NAMALWA (cell line): ENCODE measurements around the gene SCNN1A.

Source experiments
- DNase-seq: peaks from one replicate; pipeline ENCODE4 v3.0.0-alpha.2; 2015; ENCODE audit warnings: low spot score

Gene SCNN1A

DNA sequence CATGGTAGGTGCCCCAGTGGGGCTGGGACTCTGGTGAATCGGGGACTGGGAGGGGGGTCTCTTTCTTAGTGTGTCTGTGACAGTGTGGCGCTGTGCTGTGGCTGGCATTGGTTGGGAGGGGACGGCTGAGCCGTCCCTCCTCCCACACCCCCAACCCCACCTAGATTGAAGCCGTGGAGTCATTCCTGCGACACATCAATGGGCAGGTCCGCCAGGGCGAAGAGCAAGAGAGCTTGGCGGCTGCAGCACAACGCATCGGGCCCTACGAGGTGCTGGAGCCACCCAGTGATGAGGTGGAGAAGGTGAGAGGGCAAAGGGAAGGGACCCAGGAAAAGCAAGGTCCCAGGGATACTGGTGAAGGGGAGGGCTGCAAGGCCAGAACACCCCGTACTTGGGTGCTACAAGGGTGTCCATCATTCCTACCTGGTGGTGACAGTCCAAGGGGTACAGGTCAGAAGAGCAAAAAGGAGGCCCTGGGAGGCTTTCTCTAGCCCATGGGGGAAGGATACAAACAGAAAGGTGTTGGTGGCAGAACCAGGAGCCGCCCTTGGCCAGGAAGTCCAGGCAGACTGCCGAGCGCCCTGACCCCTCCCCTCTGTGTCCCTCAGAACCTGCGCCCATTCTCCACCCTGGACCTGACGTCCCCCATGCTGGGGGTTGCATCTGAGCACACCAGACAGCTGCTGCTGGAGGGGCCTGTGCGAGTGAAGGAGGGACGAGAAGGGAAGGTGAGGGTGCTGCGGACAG lies 57.5 kb downstream of the SCNN1A start:
- DNase-seq: no peak

GRCh38 chr12:6316921-6317692 lies 58.3 kb downstream of the SCNN1A start:
- no peak for DNase-seq

DNA sequence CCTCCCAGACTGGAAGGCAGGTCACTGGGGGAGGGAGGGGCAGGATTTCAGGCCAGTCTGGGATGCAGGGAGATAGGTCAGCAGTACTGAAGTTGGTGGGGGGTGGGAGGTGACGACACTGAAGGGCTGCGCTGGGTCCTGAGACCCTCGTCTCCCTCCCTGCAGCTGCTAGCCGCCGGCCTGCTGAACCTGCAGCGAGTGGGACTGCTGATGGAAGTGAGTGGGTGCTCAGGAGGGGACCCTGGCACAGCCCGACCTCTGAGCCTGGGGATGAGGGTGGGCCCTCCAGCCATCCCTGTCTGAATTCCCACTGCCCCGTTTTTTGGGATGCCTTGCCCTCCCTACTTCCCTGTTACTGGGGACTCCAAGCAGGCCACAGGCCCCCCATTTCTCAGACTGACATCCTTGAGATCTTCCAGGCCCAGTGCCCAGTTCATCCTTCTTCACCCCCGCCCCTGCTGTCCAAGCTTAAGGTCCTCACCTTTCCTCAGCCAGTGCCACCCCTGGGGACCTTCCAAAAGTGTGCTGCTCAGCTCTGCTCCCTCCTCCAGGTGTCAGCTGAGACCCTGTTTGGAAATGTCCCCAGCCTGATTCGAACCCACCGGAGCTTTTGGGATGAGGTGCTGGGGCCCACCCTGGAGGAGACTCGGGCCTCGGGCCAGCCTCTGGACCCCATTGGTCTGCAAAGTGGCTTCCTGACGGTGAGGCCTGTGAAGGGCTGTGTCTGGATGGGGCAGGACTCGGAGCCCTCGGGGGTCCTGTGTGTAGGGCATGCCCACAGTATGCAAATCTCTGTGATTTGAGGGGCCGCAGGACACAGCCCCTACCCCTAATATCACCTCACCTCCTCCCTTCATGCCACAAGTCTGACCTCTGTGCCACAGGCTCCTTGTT lies 59.4 kb downstream of the SCNN1A start:
- DNase-seq: no peak

GRCh38 chr12:6315184-6315583 lies 60.2 kb downstream of the SCNN1A start:
- DNase-seq: no peak

- no peak for DNase-seq
Measured at GRCh38 chr12:6314776-6315175, 60.6 kb downstream of the SCNN1A start.

DNA sequence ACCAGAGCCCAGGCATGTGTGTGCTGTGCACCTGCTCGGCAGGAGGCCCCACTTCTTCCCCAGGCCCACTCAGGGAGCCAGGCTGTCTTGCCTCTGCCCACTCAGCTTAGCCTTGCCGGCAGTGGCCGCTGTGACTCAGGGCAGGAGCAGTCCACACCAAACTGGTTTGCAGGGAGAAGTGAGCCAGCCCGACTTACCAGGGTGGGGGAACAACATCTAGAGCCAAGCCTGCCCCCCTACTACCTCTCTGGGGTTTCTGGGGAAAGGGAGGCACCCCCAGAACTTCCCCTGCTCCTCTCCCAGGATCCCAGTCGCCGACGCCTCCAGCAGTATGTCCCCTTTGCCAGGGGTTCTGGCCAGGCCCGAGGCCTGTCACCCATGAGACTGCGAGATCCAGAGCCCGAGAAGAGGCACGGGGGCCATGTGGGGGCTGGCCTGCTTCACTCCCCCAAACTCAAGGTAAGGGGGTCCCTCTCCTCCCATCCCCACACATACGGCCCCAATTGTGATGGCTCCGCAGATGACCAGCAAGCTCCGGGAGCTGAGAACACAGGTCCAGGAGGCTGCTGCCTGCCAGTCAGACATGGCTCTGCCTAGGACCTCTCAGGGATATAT lies 61.9 kb downstream of the SCNN1A start:
- DNase-seq: no peak

- no peak for DNase-seq
Measured at GRCh38 chr12:6312529-6313325, 62.6 kb downstream of the SCNN1A start.

- no peak for DNase-seq
Measured at GRCh38 chr12:6311822-6312528, 63.4 kb downstream of the SCNN1A start.

- no peak for DNase-seq
Measured at GRCh38 chr12:6310771-6311610, 64.4 kb downstream of the SCNN1A start.

DNA sequence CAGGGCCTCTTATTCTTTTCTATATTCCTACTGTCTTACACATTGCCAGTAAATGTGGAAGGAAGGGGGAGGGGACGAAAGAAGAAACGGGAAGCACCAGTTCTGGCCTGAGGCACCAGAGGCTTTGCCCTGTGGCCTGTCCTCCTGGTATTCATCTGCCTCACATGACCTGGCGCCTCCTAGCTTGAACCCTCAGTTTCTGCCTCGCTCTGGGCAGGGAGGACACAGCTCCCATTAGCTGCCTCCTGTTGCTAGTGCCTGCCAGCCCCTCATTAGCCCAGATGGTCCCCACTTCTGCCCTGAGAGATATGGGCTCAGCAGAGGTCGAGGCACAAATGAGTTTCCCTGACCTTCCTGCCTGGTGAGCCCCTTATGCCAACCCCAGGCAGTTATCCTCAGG lies 67.8 kb downstream of the SCNN1A start:
- no peak for DNase-seq

DNA sequence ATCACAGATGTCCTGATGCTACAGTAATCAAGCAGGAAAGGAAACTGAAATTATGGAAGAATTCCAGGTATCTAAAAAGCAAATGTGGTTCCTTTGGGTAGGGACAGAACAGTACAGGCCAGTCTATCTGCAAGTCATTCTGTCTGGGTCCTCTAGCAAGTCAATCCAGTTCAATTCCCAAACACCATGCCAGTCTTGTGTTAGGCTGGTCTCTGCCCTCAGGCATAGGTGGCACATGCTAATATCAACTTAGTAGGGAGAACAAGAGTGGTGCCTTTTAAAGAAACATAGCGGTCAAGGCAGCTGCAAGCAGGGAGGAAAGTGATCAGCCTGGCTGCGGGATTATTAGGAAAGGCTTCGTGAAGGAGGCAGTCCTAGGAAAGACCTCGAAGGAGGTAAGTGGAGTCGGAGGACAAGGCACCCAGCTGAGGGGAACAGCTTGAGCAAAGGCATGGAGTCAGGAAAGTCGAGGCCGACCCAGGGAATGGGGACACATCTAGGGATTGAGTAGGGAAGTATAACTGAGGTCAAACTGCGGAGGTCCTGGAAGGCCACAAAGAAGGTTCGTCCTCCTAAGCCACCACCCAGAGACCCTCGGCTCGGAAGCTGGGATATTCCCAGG lies 68.7 kb downstream of the SCNN1A start:
- no peak for DNase-seq

GRCh38 chr12:6306151-6306550 lies 69.2 kb downstream of the SCNN1A start:
- no peak for DNase-seq

- no peak for DNase-seq
Measured at GRCh38 chr12:6303071-6303470, 72.3 kb downstream of the SCNN1A start.

DNA sequence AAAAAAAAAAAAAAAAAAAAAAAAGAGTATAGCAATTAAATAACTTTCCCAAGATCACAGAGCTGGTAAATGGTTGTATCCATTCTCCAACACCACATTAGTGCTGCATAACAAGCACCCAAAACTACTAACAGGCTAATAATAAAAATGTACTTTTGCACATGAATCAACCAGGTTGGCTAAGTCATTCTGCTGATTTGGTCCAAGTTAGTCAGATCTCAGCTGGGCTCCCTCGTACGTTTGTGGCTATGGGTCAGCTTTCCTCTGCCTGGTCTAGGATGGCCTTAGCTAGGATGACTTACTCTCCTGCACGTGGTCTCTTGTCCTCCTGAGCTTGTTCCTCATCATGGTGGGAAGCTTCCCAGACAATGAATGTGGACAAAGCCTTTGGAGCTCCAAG lies 72.7 kb downstream of the SCNN1A start:
- no peak for DNase-seq

- no peak for DNase-seq
Measured at GRCh38 chr12:6301721-6302120, 73.6 kb downstream of the SCNN1A start.

GRCh38 chr12:6297170-6297569 lies 78.2 kb downstream of the SCNN1A start:
- DNase-seq: no peak
